AG04450 (cell line): ENCODE measurements around the gene SPTLC3. TPM values are rescaled to one million over a fixed set of nuclear protein-coding genes. Genes with fewer than 3 reads are reported as not detected.

Experiments
- CTCF ChIA-PET: fragments of 300-600, 350-600 bp; formaldehyde crosslinking; extraction: SDS; loops from one replicate; lab custom pipeline; 2022; ENCODE audit warnings: antibody characterized with exemption, inconsistent platforms; lab: Charles Lee
- POLR2A ChIA-PET: fragments of 350-600 bp; formaldehyde crosslinking; extraction: SDS; loops from one replicate; lab custom pipeline; 2021; ENCODE audit warnings: antibody characterized with exemption, inconsistent platforms; lab: Yijun Ruan, JAX
- DNase-seq: peaks from one replicate; pipeline ENCODE4 v3.0.0-alpha.2; 2011; ENCODE audit warnings: low read depth, low spot score
- H3K27ac ChIP-seq: one replicate; pipeline ENCODE4 v1.5.1; 2012; ENCODE audit warnings: low read depth, low read length, control low read depth
- H3K27me3 ChIP-seq: one replicate; pipeline ENCODE4 v1.6.0; 2012; ENCODE audit warnings: low read length; ENCODE audit not compliant: control insufficient read depth, insufficient read depth
- H3K4me3 ChIP-seq: 2 replicates; pipeline ENCODE4 v1.5.1; 2011; ENCODE audit warnings: mild to moderate bottlenecking, low read depth, low read length, control low read depth
- H3K9me3 ChIP-seq: 2 replicates; pipeline ENCODE4 v1.5.1; 2012; ENCODE audit warnings: low read length; ENCODE audit not compliant: control insufficient read depth, insufficient read depth
- polyA plus RNA-seq: library from polyadenylated mRNA; depleted of rRNA; stranded (reverse); fragments of >200 nt; gene quantifications from 2 replicates; pipeline ENCODE4 v1.2.3, GENCODE V29; 2011
- TF ChIP-seq, protein P1 (sequence below): IDR thresholded peaks from 2 replicates; pipeline ENCODE4 v1.5.1; 2011; ENCODE audit warnings: low read depth, low read length, control low read depth, inconsistent platforms

Gene SPTLC3
- polyA plus RNA-seq, 1 experiment = 2.8 TPM

DNA sequence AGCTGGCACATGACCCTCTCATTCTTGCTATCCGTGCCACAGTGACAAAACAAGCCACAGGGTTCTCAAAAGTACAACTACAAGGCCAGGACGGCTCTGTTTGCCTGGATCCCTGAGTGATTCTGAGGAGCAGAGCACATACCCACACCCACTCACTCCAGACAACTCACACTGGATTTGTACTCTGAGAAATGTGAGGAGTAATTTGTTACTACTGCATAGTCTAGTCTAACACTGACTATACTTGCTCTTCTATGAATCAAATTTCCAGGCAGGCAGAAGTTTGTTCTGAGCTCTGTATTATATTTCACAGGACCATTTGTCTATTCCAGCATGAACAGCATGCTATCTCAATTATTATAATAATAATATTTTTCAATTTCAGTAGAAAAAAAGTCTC lies 26.7 kb upstream of the SPTLC3 start:
- no peak overlapping the region for H3K27ac ChIP-seq
- ChIA-PET CTCF (interaction anchor here (0.9 kb wide), 1 partner anchor 12 kb away, joined by 4 read pairs; no protein-coding TSS in a partner anchor), POLR2A (no interaction called here)
- H3K27me3 ChIP-seq = no peaks in the 10 kb centered on the region
- H3K9me3 ChIP-seq = no peaks in the 10 kb centered on the region
- TF ChIP-seq, protein P1, sequence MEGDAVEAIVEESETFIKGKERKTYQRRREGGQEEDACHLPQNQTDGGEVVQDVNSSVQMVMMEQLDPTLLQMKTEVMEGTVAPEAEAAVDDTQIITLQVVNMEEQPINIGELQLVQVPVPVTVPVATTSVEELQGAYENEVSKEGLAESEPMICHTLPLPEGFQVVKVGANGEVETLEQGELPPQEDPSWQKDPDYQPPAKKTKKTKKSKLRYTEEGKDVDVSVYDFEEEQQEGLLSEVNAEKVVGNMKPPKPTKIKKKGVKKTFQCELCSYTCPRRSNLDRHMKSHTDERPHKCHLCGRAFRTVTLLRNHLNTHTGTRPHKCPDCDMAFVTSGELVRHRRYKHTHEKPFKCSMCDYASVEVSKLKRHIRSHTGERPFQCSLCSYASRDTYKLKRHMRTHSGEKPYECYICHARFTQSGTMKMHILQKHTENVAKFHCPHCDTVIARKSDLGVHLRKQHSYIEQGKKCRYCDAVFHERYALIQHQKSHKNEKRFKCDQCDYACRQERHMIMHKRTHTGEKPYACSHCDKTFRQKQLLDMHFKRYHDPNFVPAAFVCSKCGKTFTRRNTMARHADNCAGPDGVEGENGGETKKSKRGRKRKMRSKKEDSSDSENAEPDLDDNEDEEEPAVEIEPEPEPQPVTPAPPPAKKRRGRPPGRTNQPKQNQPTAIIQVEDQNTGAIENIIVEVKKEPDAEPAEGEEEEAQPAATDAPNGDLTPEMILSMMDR = no peak
- DNase-seq = no peak
- H3K4me3 ChIP-seq = no peak overlapping the region

DNA sequence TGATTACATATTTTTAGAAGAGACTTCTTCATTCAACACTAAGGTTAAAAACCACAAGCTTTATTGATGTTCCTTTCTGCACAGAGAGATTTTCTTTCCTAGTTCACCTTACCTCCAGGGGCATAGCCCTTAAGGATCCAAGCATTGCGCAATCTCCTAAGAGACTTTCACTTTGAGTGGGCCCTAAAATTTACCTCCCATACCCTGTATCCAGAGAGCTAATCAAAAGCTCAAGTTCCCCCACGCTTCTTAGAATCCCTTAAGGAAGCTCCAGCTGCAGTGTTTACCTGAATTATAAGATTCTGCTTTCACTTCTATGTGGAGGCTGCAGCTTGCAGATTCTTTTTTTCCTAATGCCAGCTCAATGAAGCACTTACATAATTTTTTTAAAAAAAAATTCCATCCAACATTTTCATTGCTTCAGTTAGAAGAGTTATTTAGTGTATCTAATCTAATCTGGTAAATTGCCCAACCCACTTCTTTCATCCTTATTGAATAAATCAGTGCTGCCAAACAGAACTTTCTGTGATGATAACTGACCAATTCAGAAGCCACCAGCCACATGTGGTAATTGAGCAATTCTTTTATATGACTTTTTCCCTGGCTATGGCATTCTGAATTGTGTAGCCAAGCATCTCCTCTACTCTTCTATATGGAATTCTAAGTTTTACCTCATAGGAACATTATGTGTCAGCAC lies 24.6 kb upstream of the SPTLC3 start:
- Histone ChIP-seq H3K27me3 (no peaks in the 10 kb centered on the region), H3K9me3 (no peaks in the 10 kb centered on the region), H3K27ac (no peak overlapping the region), H3K4me3 (no peak overlapping the region)
- ChIA-PET POLR2A (no interaction called here), CTCF (interaction anchor here (1.1 to 4.2 kb wide), 2 partner anchors 15 to 124 kb away, joined by 3 to 29 read pairs; no protein-coding TSS in a partner anchor)
- TF ChIP-seq, protein P1 = no peak
- no peak for DNase-seq

DNA sequence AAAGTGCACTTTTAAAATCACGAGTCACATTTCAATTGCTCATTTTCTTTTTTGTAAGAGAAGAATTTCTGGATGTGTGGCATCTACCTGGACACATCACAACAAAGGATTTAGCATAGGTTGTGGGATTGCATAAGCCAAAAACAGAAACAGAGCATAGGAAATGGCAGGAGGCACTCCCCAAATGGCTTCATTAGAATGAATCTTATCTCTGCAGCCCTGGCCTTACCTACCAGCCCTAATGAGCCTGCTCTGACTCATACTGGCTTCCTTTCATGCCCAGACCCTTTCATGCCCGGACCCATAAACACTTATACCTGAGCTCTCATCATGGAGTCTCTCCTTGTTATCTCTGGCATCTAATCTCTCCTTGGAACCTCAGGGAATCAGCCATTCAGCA lies 23.9 kb upstream of the SPTLC3 start:
- Histone ChIP-seq H3K4me3 (no peak overlapping the region), H3K27me3 (no peaks in the 10 kb centered on the region), H3K9me3 (no peaks in the 10 kb centered on the region), H3K27ac (no peak overlapping the region)
- ChIA-PET POLR2A (no interaction called here), CTCF (interaction anchor here (4.2 kb wide), 1 partner anchor 15 kb away, joined by 29 read pairs; no protein-coding TSS in a partner anchor)
- DNase-seq = no peak
- TF ChIP-seq, protein P1 = no peak

DNA sequence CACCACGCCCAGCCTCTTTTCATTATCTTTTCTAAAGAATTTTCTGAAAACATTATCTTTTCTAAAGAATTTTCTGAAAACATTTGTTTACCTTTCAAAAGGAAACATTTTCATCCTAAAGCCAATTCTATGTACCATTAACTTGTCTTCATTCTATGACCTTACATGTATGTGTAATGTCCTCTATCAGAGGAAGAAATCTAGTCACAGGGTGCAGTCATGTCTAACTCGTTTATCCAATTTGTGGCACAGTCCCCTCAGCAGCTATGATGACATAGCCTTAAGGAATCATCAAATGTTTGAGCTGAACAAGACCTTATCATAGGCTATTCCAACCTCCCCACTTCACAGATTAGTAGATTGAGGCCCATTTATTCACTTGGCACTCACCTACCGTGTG lies 21.5 kb upstream of the SPTLC3 start:
- no peak overlapping the region for H3K27ac ChIP-seq
- CTCF ChIA-PET = interaction anchor here (0.8 to 4.2 kb wide), 2 partner anchors 18 to 21 kb away, joined by 6 to 29 read pairs; no protein-coding TSS in a partner anchor
- H3K4me3 ChIP-seq = no peak overlapping the region
- H3K27me3 ChIP-seq = no peaks in the 10 kb centered on the region
- POLR2A ChIA-PET = no interaction called here
- H3K9me3 ChIP-seq = no peaks in the 10 kb centered on the region
- TF ChIP-seq, protein P1 = no peak
- no peak for DNase-seq

DNA sequence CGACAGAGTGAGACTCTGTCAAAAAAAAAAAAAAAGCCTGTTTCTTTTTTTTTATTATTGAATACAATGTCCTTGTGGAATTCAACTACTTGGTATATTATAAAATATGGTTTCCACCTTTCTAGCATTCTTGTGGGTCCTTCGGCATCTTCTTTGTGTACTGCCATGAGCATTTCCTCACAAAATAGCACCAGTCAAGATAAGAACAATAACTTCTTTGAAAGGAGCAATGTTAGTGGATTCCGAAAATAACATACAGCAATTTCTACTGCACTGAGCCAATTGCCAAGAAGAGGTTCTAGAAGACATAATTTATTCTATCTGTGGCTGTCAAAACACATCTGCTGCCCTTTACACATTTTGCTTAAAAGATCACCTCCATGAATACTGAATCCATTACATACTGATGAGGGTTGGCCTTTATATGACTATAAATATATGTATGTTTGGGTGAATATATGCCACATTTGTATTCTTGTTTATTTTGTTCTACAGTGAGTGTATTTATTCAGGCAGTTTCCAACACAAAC lies 19.1 kb upstream of the SPTLC3 start:
- ChIA-PET POLR2A (no interaction called here), CTCF (no interaction called here)
- Histone ChIP-seq H3K4me3 (no peak overlapping the region), H3K27me3 (no peaks in the 10 kb centered on the region), H3K27ac (no peak overlapping the region), H3K9me3 (no peaks in the 10 kb centered on the region)
- DNase-seq = no peak
- TF ChIP-seq, protein P1 = no peak
